Inflammatory macrophage treated with lipopolysaccharide for 4 hours (primary cell): ENCODE results near the gene COX7C.

ENCODE experiments used
- DNase-seq: peaks from one replicate; pipeline ENCODE4 v3.0.0-alpha.2; 2020

The COX7C gene

GRCh38 chr5:86665984-86666760 is 48.4 kb downstream of the COX7C start:
- no peak for DNase-seq

GRCh38 chr5:86666981-86667380 is 49.2 kb downstream of the COX7C start:
- DNase-seq: no peak
